ENCODE measurements around the gene ARAP1. TPM values are rescaled to one million over a fixed set of nuclear protein-coding genes. Genes with fewer than 3 reads are reported as not detected.

Gene ARAP1
- total RNA-seq, 1 experiment from 2014 or later: 73.6 TPM

DNA sequence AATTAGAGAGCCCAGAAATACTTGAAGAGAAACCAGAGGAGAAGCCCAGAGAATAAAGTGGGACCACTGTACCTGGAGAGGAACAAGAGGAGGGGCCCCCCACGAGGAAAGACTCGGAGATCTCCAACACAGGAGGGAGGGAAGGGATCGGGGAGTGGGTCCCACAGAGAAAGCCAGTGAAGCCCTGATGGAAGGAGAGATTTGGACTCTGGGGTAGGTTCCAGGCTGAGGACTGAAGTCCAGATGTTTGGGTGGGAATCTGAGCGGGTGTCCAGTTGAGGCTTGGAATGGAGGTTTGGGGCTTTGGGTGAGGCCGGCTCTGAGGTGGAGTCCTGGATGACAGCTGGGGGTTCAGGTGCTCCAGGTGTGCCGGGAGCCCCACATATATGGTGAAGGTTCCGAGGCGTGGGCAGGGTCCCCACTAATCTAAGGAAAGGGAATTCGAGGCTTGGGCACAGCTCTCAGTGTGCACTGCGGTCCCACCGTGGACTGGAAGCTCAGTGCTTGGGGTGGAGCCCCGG, 110.6 kb downstream of the ARAP1 start:
- in situ Hi-C loops (cut with HindIII; ENCODE audit: low pct_unique_long_range_greater_than_20kb, low sequenced_read_pairs): no loop called here
- no TSS peak for BruUV-seq (replicated peaks)
- H3K4me1 ChIP-seq (ENCODE audit: control insufficient read depth, insufficient read depth, low read length): peaks cover 6% of the 10 kb centered on the region; the same call in 1 of the 2 replicates
- TF ChIP-seq SIN3A (IDR thresholded peaks at IDR 0.05; ENCODE audit: borderline replicate concordance, insufficient read depth, low read depth, low read length): no peak
- TF ChIP-seq, protein P1, sequence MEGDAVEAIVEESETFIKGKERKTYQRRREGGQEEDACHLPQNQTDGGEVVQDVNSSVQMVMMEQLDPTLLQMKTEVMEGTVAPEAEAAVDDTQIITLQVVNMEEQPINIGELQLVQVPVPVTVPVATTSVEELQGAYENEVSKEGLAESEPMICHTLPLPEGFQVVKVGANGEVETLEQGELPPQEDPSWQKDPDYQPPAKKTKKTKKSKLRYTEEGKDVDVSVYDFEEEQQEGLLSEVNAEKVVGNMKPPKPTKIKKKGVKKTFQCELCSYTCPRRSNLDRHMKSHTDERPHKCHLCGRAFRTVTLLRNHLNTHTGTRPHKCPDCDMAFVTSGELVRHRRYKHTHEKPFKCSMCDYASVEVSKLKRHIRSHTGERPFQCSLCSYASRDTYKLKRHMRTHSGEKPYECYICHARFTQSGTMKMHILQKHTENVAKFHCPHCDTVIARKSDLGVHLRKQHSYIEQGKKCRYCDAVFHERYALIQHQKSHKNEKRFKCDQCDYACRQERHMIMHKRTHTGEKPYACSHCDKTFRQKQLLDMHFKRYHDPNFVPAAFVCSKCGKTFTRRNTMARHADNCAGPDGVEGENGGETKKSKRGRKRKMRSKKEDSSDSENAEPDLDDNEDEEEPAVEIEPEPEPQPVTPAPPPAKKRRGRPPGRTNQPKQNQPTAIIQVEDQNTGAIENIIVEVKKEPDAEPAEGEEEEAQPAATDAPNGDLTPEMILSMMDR (IDR thresholded peaks at IDR 0.05): no peak
- TF ChIP-seq TCF7L2 (IDR thresholded peaks at IDR 0.05; ENCODE audit: low read depth, low read length): no peak
- TF ChIP-seq, protein P2, sequence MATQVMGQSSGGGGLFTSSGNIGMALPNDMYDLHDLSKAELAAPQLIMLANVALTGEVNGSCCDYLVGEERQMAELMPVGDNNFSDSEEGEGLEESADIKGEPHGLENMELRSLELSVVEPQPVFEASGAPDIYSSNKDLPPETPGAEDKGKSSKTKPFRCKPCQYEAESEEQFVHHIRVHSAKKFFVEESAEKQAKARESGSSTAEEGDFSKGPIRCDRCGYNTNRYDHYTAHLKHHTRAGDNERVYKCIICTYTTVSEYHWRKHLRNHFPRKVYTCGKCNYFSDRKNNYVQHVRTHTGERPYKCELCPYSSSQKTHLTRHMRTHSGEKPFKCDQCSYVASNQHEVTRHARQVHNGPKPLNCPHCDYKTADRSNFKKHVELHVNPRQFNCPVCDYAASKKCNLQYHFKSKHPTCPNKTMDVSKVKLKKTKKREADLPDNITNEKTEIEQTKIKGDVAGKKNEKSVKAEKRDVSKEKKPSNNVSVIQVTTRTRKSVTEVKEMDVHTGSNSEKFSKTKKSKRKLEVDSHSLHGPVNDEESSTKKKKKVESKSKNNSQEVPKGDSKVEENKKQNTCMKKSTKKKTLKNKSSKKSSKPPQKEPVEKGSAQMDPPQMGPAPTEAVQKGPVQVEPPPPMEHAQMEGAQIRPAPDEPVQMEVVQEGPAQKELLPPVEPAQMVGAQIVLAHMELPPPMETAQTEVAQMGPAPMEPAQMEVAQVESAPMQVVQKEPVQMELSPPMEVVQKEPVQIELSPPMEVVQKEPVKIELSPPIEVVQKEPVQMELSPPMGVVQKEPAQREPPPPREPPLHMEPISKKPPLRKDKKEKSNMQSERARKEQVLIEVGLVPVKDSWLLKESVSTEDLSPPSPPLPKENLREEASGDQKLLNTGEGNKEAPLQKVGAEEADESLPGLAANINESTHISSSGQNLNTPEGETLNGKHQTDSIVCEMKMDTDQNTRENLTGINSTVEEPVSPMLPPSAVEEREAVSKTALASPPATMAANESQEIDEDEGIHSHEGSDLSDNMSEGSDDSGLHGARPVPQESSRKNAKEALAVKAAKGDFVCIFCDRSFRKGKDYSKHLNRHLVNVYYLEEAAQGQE (IDR thresholded peaks at IDR 0.05; ENCODE audit: insufficient read depth in 1 of 2, low read depth in 2 of 2, low read length in 1 of 2): no peak
- TF ChIP-seq POLR2AphosphoS5 (IDR thresholded peaks at IDR 0.05; ENCODE audit: low read depth, low read length): no peak
- H3K27ac ChIP-seq (ENCODE audit: low read length): no peak overlapping the region
- intact Hi-C loops (cut with micrococcal nuclease; ENCODE audit: unreplicated experiment): loop anchor here (2.0 to 10.0 kb wide), 3 partner anchors 43 to 167 kb away; no protein-coding TSS in a partner anchor
- H3K9me3 ChIP-seq (ENCODE audit: control insufficient read depth, insufficient read depth, low read depth, low read length): no peaks in the 10 kb centered on the region
- no peaks in the 10 kb centered on the region for H3K36me3 ChIP-seq (ENCODE audit: control insufficient read depth, insufficient read depth, low read length)
- ChIA-PET CTCF (interaction anchor here (0.6 to 2.1 kb wide), 2 partner anchors 26 to 42 kb away, joined by 4 to 11 read pairs; no protein-coding TSS in a partner anchor), POLR2A (no interaction called here)
- H3K27me3 ChIP-seq (ENCODE audit: control insufficient read depth, insufficient read depth, low read length): peaks cover 13% of the 10 kb centered on the region
- DNase-seq (ENCODE audit: low read depth, low spot score) (no peak), ATAC-seq (no peak)
- peak overlapping the region in 1 of 2 experiments; percentile 39; a peak in 3 of 4 replicates for H3K4me3 ChIP-seq (ENCODE audit: low read depth in 2 of 2, low read length in 2 of 2)

DNA sequence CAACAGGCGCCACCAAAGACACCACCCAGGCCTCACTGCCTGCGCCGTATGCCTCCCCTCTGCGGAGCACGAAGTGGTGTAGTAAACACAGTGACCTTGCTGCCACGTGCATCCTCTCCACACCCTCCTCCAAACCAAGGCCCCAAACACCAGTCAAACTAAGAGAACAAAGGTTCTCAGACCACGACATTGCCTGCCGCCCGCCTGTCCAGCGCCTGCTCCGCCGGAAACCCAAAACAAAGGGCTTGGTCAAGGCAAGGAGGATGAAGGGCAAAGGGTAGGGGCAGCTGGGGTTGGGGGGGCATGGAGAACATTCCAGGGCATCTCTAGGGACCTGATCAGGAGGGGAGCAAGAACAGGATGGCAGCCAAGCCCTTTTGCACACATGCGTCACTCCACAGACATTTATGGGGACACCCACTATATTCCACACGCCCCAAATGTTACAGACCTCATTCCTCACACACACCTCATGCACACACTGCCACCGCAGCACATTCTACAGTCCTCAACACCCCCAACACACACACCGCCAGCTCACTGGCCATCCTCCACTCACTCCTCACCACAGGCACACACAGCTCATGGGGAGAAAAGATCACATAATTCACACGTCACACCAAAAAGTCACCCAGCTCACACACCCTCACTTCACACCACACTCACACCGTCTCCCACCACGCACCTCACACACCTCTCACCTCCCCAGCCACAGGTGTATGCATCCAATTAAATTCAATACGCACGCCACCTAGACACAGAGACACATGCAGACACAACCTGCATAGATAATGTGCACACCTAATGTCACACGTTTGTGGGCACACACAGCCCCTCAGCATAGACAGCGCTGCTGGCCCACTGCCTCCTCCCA, 112.5 kb downstream of the ARAP1 start:
- Histone ChIP-seq H3K4me1 (ENCODE audit: control insufficient read depth, insufficient read depth, low read length) (peaks cover 6% of the 10 kb centered on the region; the same call in 1 of the 2 replicates), H3K4me3 (ENCODE audit: low read depth in 2 of 2, low read length in 2 of 2) (no peak overlapping the region), H3K36me3 (ENCODE audit: control insufficient read depth, insufficient read depth, low read length) (no peaks in the 10 kb centered on the region), H3K27me3 (ENCODE audit: control insufficient read depth, insufficient read depth, low read length) (peaks cover 13% of the 10 kb centered on the region), H3K9me3 (ENCODE audit: control insufficient read depth, insufficient read depth, low read depth, low read length) (no peaks in the 10 kb centered on the region), H3K27ac (ENCODE audit: low read length) (no peak overlapping the region)
- ATAC-seq (no peak), DNase-seq (ENCODE audit: low read depth, low spot score) (no peak)
- intact Hi-C loops (cut with micrococcal nuclease; ENCODE audit: unreplicated experiment) (loop anchor here (10.0 kb wide), 1 partner anchor 165 kb away; no protein-coding TSS in a partner anchor), in situ Hi-C loops (cut with HindIII; ENCODE audit: low pct_unique_long_range_greater_than_20kb, low sequenced_read_pairs) (no loop called here)
- no TSS peak for BruUV-seq (replicated peaks)
- CTCF ChIA-PET: no interaction called here
- TF ChIP-seq, protein P2 (IDR thresholded peaks at IDR 0.05; ENCODE audit: insufficient read depth in 1 of 2, low read depth in 2 of 2, low read length in 1 of 2): no peak
- TF ChIP-seq SIN3A (IDR thresholded peaks at IDR 0.05; ENCODE audit: borderline replicate concordance, insufficient read depth, low read depth, low read length): no peak
- TF ChIP-seq, protein P1 (IDR thresholded peaks at IDR 0.05): no peak
- no peak for TF ChIP-seq TCF7L2 (IDR thresholded peaks at IDR 0.05; ENCODE audit: low read depth, low read length)
- TF ChIP-seq POLR2AphosphoS5 (IDR thresholded peaks at IDR 0.05; ENCODE audit: low read depth, low read length): no peak
- POLR2A ChIA-PET: no interaction called here

Data from Panc1 (cell line).